ENCODE measurements around the gene PARD3B. TPM values are rescaled to one million over a fixed set of nuclear protein-coding genes. Genes with fewer than 3 reads are reported as not detected.

Gene PARD3B
- total RNA-seq, 1 experiment from 2014 or later, result 6.4 TPM

- Mint-ChIP-seq H3K4me3 (no peak overlapping the region), H3K4me1 (no peaks in the 10 kb centered on the region), H3K9me3 (no peaks in the 10 kb centered on the region), H3K36me3 (ENCODE audit: insufficient read depth in 1 of 3, low read depth in 3 of 3) (no peaks in the 10 kb centered on the region), H3K27me3 (ENCODE audit: low read depth) (no peaks in the 10 kb centered on the region), H3K27ac (no peak overlapping the region)
- Histone ChIP-seq H4K20me1 (ENCODE audit: control insufficient read depth, insufficient read depth, insufficient read length) (no peaks in the 10 kb centered on the region), H2BK12ac (ENCODE audit: insufficient read length, low read depth, low read length) (no peak overlapping the region), H3T11ph (ENCODE audit: low read length) (no peak overlapping the region), H3K18ac (ENCODE audit: insufficient read length, low read depth, low read length) (no peak overlapping the region), H3K27ac (ENCODE audit: insufficient read length, low read depth, low read length) (no peak overlapping the region), H3K23ac (ENCODE audit: insufficient read length, low read depth, low read length) (no peak overlapping the region), H2BK20ac (ENCODE audit: low read depth, low read length, poor library complexity, severe bottlenecking) (no peak overlapping the region), H2AK5ac (ENCODE audit: insufficient read length, low read length) (no peak overlapping the region), H3K79me2 (ENCODE audit: insufficient read depth, low read length) (no peaks in the 10 kb centered on the region), H3K79me1 (ENCODE audit: insufficient read depth, low read depth, low read length, poor library complexity, severe bottlenecking) (no peaks in the 10 kb centered on the region), H4K5ac (ENCODE audit: insufficient read length, low read depth, low read length) (no peak overlapping the region), H3K9ac (ENCODE audit: extremely low read depth, insufficient read length, low read length) (no peak overlapping the region), H2BK15ac (ENCODE audit: low read depth, low read length) (no peak overlapping the region), H4K91ac (ENCODE audit: insufficient read length, low read depth, low read length) (no peak overlapping the region), H3K56ac (ENCODE audit: insufficient read length, low read depth, low read length) (no peak overlapping the region), H3K14ac (ENCODE audit: insufficient read depth, low read length) (no peak overlapping the region), H2AFZ (ENCODE audit: low read length) (no peak overlapping the region), H2BK5ac (ENCODE audit: insufficient read length, low read length) (no peak overlapping the region), H2BK120ac (ENCODE audit: low read depth, low read length, poor library complexity, severe bottlenecking) (no peak overlapping the region), H3K9me3 (ENCODE audit: control insufficient read depth, low read depth, low read length) (no peaks in the 10 kb centered on the region), H4K8ac (replicated peaks; ENCODE audit: insufficient read length, low read depth, low read length) (no peak overlapping the region), H3K4me1 (ENCODE audit: insufficient read depth, low read length) (no peaks in the 10 kb centered on the region), H3K4me2 (ENCODE audit: insufficient read depth, insufficient read length, low read length) (no peak overlapping the region), H3K4ac (ENCODE audit: low read depth, low read length) (no peak overlapping the region), H3K23me2 (ENCODE audit: insufficient read length, low read depth, low read length, poor library complexity, severe bottlenecking) (no peaks in the 10 kb centered on the region), H3K27me3 (ENCODE audit: insufficient read depth, low read length) (no peaks in the 10 kb centered on the region)
- no peak for DNase-seq
- no CpG with 5 or more reads among the region's 2 CpGs for WGBS (ENCODE audit: extremely low coverage, insufficient read length, low lambda C conversion rate)
- no peak for TF ChIP-seq CTCF (conservative IDR thresholded peaks at IDR 0.05)
These were observed 40.7 kb upstream of the PARD3B start for GRCh38 chr2:204504594-204504993.

All from H9 (cell line).